Umbilical cord (tissue), 2 donors: ENCODE measurements around the gene ASIC2. TPM values are rescaled to one million over a fixed set of nuclear protein-coding genes. Genes with fewer than 3 reads are reported as not detected.
"Not testable (repeated sequence)": the region's sequence is repeated elsewhere in the genome, so short reads cannot be mapped to it uniquely, and the experiment has no call there.

Experiments used
- DNase-seq: peaks from one replicate; pipeline ENCODE4 v3.0.0-alpha.2; 2015; ENCODE audit warnings: low spot score
- total RNA-seq: library from RNA; depleted of rRNA; stranded (reverse); fragments of >200 nt; gene quantifications from one replicate; pipeline ENCODE4 v1.2.3, GENCODE V29; 2014; ENCODE audit warnings: low replicate concordance; ENCODE audit not compliant: insufficient read depth

ASIC2 gene
- total RNA-seq, 1 donor from 2014 or later: 1.4 TPM

DNA sequence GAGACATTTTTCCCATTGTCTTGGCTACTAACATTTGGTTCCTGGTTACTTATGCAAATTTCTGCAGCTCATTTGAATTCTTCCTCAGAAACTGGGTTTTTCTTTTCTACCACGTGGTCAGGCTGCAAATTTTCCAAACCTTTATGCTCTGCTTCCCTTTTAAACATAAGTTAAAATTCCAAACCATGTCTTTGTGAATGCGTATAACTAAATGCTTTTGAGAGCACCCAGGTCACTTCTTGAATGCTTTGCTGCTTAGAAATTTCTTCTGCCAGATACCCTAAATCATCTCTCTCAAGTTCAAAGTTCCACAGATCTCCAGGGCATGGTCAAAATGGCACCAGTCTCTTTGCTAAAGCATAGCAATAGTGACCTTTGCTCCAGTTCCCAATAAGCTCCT is 305.2 kb downstream of the ASIC2 start:
- not testable (repeated sequence) for DNase-seq

- not testable (repeated sequence) for DNase-seq
Observed at GRCh38 chr17:32987453-32987805, 305.7 kb downstream of the ASIC2 start.

DNA sequence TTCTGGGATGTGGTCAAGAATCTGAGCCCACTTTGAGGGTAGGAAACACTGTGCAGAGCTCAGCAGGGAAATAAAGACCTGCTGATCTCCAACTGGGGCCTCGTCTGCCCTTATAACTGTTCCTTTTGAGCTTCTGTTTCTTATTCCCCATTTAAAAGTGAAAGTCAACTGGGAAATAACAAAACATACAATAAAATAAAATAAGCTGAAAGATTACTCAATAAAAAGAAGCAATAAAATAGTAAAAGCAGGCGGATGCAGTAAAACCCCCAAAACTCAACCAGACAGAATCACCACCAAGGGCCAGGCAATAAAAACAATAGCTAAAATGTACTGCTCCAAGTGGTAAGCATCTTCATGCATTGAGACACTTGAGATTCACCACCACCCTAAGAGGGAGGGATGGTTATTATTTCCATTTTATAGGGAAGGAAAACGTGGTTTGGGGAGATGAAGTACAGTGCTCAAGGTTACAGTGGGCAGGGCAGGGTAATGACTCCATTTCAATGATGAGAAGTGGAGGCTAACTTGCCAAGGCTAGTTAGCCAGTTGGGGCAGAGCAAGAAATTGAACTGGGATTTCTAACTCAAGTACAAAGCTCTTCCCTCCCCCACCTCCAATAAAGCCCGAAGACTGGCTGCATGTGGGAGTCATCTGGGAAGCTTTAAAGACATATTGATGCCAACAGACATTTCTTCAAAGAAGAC is 307.9 kb downstream of the ASIC2 start:
- no peak for DNase-seq

DNA sequence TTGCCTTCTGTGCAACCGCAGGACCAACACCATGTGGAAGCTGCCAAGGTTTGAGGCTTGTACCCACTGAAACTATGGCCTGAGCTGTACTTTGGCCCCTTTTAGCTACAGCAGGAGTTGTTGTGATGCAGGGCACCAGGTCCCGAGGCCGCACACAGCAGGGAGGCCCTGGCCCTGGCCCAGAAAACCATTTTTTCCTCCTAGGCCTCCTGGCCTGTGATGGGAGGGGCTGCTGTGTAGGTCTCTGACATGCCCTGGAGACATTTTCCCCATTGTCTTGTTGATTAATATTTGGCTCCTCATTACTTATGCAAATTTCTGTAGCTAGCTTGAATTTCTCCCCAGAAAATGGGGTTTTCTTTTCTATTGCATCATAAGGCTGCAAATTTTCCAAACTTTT is 311.5 kb downstream of the ASIC2 start:
- DNase-seq: not testable (repeated sequence)

DNA sequence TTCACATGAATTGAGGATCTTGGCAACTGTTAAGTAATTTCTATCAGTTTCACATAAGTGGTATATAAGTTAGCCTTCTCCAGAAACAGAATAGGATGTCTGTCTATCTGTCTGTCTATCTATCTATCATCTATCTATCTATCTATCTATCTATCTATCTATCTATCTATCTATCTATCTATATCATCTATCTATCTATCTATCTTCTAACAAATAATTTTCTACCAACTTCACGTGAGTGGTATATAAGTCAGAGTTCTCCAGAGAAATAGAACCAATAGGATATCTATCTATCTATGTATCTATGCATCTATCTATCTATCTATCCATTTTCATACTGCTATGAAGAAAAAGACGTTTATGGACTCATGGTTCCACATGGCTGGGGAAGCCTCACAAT is 312.9 kb downstream of the ASIC2 start:
- no peak for DNase-seq

DNA sequence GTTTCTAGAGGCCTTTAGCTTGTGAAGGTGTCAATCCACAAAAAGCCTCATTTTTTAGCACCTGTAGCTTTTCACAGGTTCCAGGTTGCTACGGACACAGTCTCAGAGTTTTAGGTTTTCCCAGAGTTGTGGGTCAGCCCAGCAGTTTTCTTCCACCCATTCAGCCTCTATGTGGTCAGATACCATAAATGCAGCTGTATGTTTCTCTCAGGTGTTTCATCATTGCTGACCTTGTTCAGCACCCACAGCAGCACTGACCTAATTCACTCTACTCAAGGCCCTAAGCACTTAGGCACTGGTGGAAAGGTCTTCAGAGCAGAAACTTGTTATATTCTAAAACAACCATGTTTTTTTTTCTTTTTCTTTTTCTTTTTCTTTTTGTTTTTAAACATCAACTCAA is 316.5 kb downstream of the ASIC2 start:
- DNase-seq: no peak

GRCh38 chr17:32976131-32976530 is 317.0 kb downstream of the ASIC2 start:
- no peak for DNase-seq

GRCh38 chr17:32971171-32971570 is 321.9 kb downstream of the ASIC2 start:
- DNase-seq: no peak

GRCh38 chr17:32970281-32970680 is 322.8 kb downstream of the ASIC2 start:
- no peak for DNase-seq

GRCh38 chr17:32969231-32969630 is 323.9 kb downstream of the ASIC2 start:
- DNase-seq: not testable (repeated sequence)

DNA sequence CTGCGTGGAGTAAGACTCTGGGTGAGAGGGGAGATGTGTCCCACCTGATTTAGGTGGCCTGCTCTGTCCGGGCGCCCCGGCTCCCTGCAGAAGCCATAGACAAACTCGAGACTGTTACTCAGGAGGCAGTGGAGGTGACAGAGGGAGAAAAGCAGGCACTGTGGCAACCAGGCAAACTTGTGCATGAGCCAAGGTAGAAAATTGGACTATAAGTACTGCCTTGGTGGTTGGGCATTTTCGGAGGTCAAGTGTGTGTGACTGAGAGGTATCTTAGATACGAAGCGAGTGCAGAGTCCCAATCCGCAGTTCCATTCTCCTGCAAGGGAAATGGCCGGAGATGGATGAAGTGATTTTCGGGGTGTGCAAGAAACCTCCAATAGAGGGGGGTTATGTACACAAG is 328.6 kb downstream of the ASIC2 start:
- DNase-seq: no peak
